A549 (cell line): ENCODE data around the gene TM4SF5. TPM values are rescaled to one million over a fixed set of nuclear protein-coding genes. Genes with fewer than 3 reads are reported as not detected.
A peak's percentile ranks its signal among the peaks of the same experiment; 100 is the strongest.

ENCODE experiments used
- ATOH8 ChIP-seq: fragments of 250-450 bp; sonication (Bioruptor Pico); IDR thresholded peaks from 2 replicates; pipeline ENCODE4 v1.5.0; 2020; ENCODE audit warnings: low read depth, mild to moderate bottlenecking, moderate library complexity
- BHLHE40 ChIP-seq: IDR thresholded peaks from 2 replicates; pipeline ENCODE4 v1.6.1; 2012; ENCODE audit warnings: low read depth, low read length, inconsistent platforms
- CBX2 ChIP-seq: fragments of 200-600 bp; sonication (generic); IDR thresholded peaks from 2 replicates; pipeline ENCODE4 v1.6.1; 2016; ENCODE audit warnings: low read depth, mild to moderate bottlenecking, borderline replicate concordance
- CEBPB ChIP-seq, 2 experiments: fragments of >200 bp in 1 of 2; sonication (Bioruptor Twin) in 1 of 2; formaldehyde crosslinking in 1 of 2; IDR thresholded peaks; 2 replicates each; pipeline ENCODE4 v1.6.1; 2012 to 2016
- CHD4 ChIP-seq: fragments of 200-600 bp; sonication (generic); IDR thresholded peaks from 2 replicates; pipeline ENCODE4 v1.6.1; 2016; ENCODE audit warnings: antibody characterized with exemption, mild to moderate bottlenecking, borderline replicate concordance
- CTCF ChIP-seq: fragments of >200 bp; sonication (Bioruptor Twin); formaldehyde crosslinking; IDR thresholded peaks from 3 replicates; pipeline ENCODE4 v1.5.1; 2016
- E2F6 ChIP-seq: IDR thresholded peaks from 2 replicates; pipeline ENCODE4 v1.6.1; 2012; ENCODE audit warnings: low read depth, borderline replicate concordance
- FOSL2 ChIP-seq, 2 experiments: fragments of 450-650 bp in 1 of 2; fragments of >200 bp in 1 of 2; sonication (Bioruptor Twin) in 1 of 2; formaldehyde crosslinking; IDR thresholded peaks; 2 replicates each; pipeline versions ENCODE4 v1.5.0 to v1.6.1; 2016 to 2020; ENCODE audit warnings: mild to moderate bottlenecking in 1 of 2, moderate library complexity in 1 of 2
- FOXS1 ChIP-seq: fragments of 250-450 bp; sonication (Bioruptor Pico); IDR thresholded peaks from 2 replicates; pipeline ENCODE4 v1.5.0; 2020; ENCODE audit warnings: mild to moderate bottlenecking, moderate library complexity
- HES2 ChIP-seq: fragments of >200 bp; sonication (Bioruptor Twin); formaldehyde crosslinking; IDR thresholded peaks from 2 replicates; pipeline ENCODE4 v1.6.1; 2016
- HEYL ChIP-seq: fragments of 250-450 bp; sonication (Bioruptor Pico); IDR thresholded peaks from 2 replicates; pipeline ENCODE4 v1.8.0; 2021; ENCODE audit warnings: mild to moderate bottlenecking, moderate library complexity
- HMGXB4 ChIP-seq: fragments of 250-450 bp; sonication (Bioruptor Pico); IDR thresholded peaks from 2 replicates; pipeline ENCODE4 v1.5.0; 2021; ENCODE audit warnings: mild to moderate bottlenecking, moderate library complexity, borderline replicate concordance
- HOXB13 ChIP-seq: fragments of 250-450 bp; sonication (Bioruptor Pico); IDR thresholded peaks from 2 replicates; pipeline ENCODE4 v1.5.0; 2020; ENCODE audit warnings: low read depth, mild to moderate bottlenecking, moderate library complexity
- HOXB5 ChIP-seq: fragments of 250-450 bp; sonication (Bioruptor Pico); IDR thresholded peaks from 2 replicates; pipeline ENCODE4 v1.5.0; 2020; ENCODE audit warnings: mild to moderate bottlenecking, moderate library complexity
- JUN ChIP-seq, 2 experiments: fragments of >200 bp; sonication (Bioruptor Twin); formaldehyde crosslinking; IDR thresholded peaks; 2 replicates in 1 of 2; 3 replicates in 1 of 2; pipeline ENCODE4 v1.6.1; 2016 to 2017
- KDM1A ChIP-seq: fragments of 200-600 bp; sonication (generic); IDR thresholded peaks from 2 replicates; pipeline ENCODE4 v1.6.1; 2016; ENCODE audit warnings: low read depth, mild to moderate bottlenecking
- KDM5A ChIP-seq: fragments of 200-600 bp; sonication (generic); IDR thresholded peaks from 2 replicates; pipeline ENCODE4 v1.6.1; 2016; ENCODE audit warnings: antibody characterized with exemption, mild to moderate bottlenecking
- MAFK ChIP-seq: fragments of 450-650 bp; IDR thresholded peaks from 2 replicates; pipeline ENCODE4 v1.6.1; 2014; ENCODE audit not compliant: partially characterized antibody
- MAZ ChIP-seq: fragments of 150-350 bp; IDR thresholded peaks from 2 replicates; pipeline ENCODE4 v1.6.1; 2014; ENCODE audit warnings: antibody characterized with exemption, low read depth, low read length, borderline replicate concordance
- POLR2A ChIP-seq: IDR thresholded peaks from 2 replicates; pipeline ENCODE4 v1.6.1; 2012; ENCODE audit warnings: mild to moderate bottlenecking, low read length
- POLR2AphosphoS2 ChIP-seq: conservative IDR thresholded peaks from 2 replicates; pipeline ENCODE4 v1.6.1; 2012; ENCODE audit warnings: low read length, improper control_type of control experiment, inconsistent platforms
- RCOR1 ChIP-seq: fragments of 150-350 bp; IDR thresholded peaks from 2 replicates; pipeline ENCODE4 v1.6.1; 2014; ENCODE audit warnings: antibody characterized with exemption, low read length, low read depth
- REST ChIP-seq: fragments of 200-600 bp; sonication (generic); IDR thresholded peaks from 2 replicates; pipeline ENCODE4 v1.6.1; 2016; ENCODE audit warnings: antibody characterized with exemption, mild to moderate bottlenecking, moderate library complexity
- SREBF2 ChIP-seq: fragments of 450-650 bp; IDR thresholded peaks from 2 replicates; pipeline ENCODE4 v1.6.1; 2014; ENCODE audit warnings: mild to moderate bottlenecking, moderate library complexity
- USF2 ChIP-seq: fragments of 450-650 bp; IDR thresholded peaks from 2 replicates; pipeline ENCODE4 v1.6.1; 2014; ENCODE audit warnings: antibody characterized with exemption
- ZC3H11A ChIP-seq: fragments of 450-650 bp; IDR thresholded peaks from 2 replicates; pipeline ENCODE4 v1.6.1; 2014; ENCODE audit warnings: antibody characterized with exemption, mild to moderate bottlenecking
- ZFP36 ChIP-seq: fragments of 450-650 bp; IDR thresholded peaks from 2 replicates; pipeline ENCODE4 v1.6.1; 2014; ENCODE audit warnings: borderline replicate concordance; ENCODE audit not compliant: partially characterized antibody
- ZSCAN20 ChIP-seq: fragments of 250-450 bp; sonication (Bioruptor Pico); IDR thresholded peaks from 2 replicates; pipeline ENCODE4 v1.8.0; 2022; ENCODE audit warnings: mild to moderate bottlenecking, moderate library complexity
- polyA plus RNA-seq, 4 experiments: library from polyadenylated mRNA; depleted of rRNA in 3 of 4; stranded (reverse); fragments of >200 nt; fragmentation: RNase III in 1 of 4; extraction: RNeasy Plus Mini Kit Qiagen cat#74134 plus additional on column Dnase treatment in 1 of 4; gene quantifications; 2 replicates in 3 of 4; 3 replicates in 1 of 4; pipeline ENCODE4 v1.2.3, GENCODE V29; 2011 to 2017

TM4SF5 gene
- polyA plus RNA-seq, 2 of the 4 experiments (the other 2 are of a cell fraction): 0.68 to 0.80 TPM

- TF ChIP-seq HES2 (no peak), RCOR1 (no peak), ZFP36 (no peak), JUN (IDR thresholded peaks at IDR 0.05) (peak in 1 of 2 experiments; percentile 27; a peak in 2 of 5 replicates), BHLHE40 (no peak), MAFK (no peak), ZC3H11A (no peak), E2F6 (peak; percentile 67), HEYL (no peak), HOXB5 (CRISPR knock-in tag) (no peak), USF2 (no peak), CTCF (no peak), HOXB13 (no peak), MAZ (no peak), KDM1A (no peak), POLR2AphosphoS2 (no peak), CHD4 (no peak), SREBF2 (no peak), CEBPB (IDR thresholded peaks at IDR 0.05) (no peak), HMGXB4 (CRISPR knock-in tag) (no peak), KDM5A (no peak), REST (no peak), CBX2 (no peak), ZSCAN20 (CRISPR knock-in tag) (no peak), POLR2A (peak; percentile 38), ATOH8 (CRISPR knock-in tag) (no peak), FOXS1 (CRISPR knock-in tag) (no peak), FOSL2 (IDR thresholded peaks at IDR 0.05) (no peak), FOSL2 (CRISPR knock-in tag; IDR thresholded peaks at IDR 0.05) (no peak)
Measured at GRCh38 chr17:4739122-4740024, 32.3 kb upstream of the TM4SF5 start, which contains the start of the genes CXCL16 and ZMYND15 (continued).
